Neural crest cell (in vitro differentiated cells): Measurements from ENCODE around the gene EIF6. TPM values are rescaled to one million over a fixed set of nuclear protein-coding genes. Genes with fewer than 3 reads are reported as not detected.

Experiments used
- DNase-seq: peaks from one replicate; pipeline ENCODE4 v3.0.0; 2021; ENCODE audit warnings: low read depth, mixed read lengths, low spot score
- H3K27ac Mint-ChIP-seq: one replicate; pipeline ENCODE4 v1.8.0; 2021; ENCODE audit warnings: mild to moderate bottlenecking, mixed read lengths; ENCODE audit not compliant: unreplicated experiment
- H3K27me3 Mint-ChIP-seq: 2 replicates; pipeline ENCODE4 v1.8.0; 2021; ENCODE audit warnings: low read depth, mild to moderate bottlenecking, mixed read lengths
- H3K36me3 Mint-ChIP-seq: 2 replicates; pipeline ENCODE4 v1.8.0; 2021; ENCODE audit warnings: low read depth, mild to moderate bottlenecking, mixed read lengths
- H3K4me1 Mint-ChIP-seq: 2 replicates; pipeline ENCODE4 v1.8.0; 2021; ENCODE audit warnings: mixed read lengths
- H3K4me3 Mint-ChIP-seq: one replicate; pipeline ENCODE4 v1.8.0; 2021; ENCODE audit warnings: mild to moderate bottlenecking, mixed read lengths
- H3K9me3 Mint-ChIP-seq: 2 replicates; pipeline ENCODE4 v1.8.0; 2021; ENCODE audit warnings: mixed read lengths
- total RNA-seq: library from RNA; stranded (reverse); gene quantifications from 2 replicates; pipeline ENCODE4 v1.2.1, GENCODE V29; 2021
- TF ChIP-seq, protein P1 (sequence below): fragments of 200-600 bp; sonication (generic); conservative IDR thresholded peaks from 2 replicates; pipeline ENCODE4 v1.5.0; 2021; ENCODE audit warnings: antibody characterized with exemption, mild to moderate bottlenecking

The EIF6 gene
- total RNA-seq, 1 donor from 2014 or later, result 112 TPM

- Mint-ChIP-seq H3K36me3 (no peaks in the 10 kb centered on the region), H3K27ac (peak within 1 kb of the TSS; percentile 12), H3K9me3 (no peaks in the 10 kb centered on the region), H3K4me1 (no peaks in the 10 kb centered on the region), H3K27me3 (peaks cover 6% of the 10 kb centered on the region), H3K4me3 (no peak within 1 kb of the TSS)
- no peak for DNase-seq
- TF ChIP-seq, protein P1, sequence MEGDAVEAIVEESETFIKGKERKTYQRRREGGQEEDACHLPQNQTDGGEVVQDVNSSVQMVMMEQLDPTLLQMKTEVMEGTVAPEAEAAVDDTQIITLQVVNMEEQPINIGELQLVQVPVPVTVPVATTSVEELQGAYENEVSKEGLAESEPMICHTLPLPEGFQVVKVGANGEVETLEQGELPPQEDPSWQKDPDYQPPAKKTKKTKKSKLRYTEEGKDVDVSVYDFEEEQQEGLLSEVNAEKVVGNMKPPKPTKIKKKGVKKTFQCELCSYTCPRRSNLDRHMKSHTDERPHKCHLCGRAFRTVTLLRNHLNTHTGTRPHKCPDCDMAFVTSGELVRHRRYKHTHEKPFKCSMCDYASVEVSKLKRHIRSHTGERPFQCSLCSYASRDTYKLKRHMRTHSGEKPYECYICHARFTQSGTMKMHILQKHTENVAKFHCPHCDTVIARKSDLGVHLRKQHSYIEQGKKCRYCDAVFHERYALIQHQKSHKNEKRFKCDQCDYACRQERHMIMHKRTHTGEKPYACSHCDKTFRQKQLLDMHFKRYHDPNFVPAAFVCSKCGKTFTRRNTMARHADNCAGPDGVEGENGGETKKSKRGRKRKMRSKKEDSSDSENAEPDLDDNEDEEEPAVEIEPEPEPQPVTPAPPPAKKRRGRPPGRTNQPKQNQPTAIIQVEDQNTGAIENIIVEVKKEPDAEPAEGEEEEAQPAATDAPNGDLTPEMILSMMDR, result no peak
Measured at GRCh38 chr20:35291654-35292503, 7.3 kb upstream of the EIF6 start, which contains the start of gene FAM83C. TSS of gene FAM83C (minus strand) at chr20:35292425. CDS start at chr20:35292304, 121 bp downstream.

DNA sequence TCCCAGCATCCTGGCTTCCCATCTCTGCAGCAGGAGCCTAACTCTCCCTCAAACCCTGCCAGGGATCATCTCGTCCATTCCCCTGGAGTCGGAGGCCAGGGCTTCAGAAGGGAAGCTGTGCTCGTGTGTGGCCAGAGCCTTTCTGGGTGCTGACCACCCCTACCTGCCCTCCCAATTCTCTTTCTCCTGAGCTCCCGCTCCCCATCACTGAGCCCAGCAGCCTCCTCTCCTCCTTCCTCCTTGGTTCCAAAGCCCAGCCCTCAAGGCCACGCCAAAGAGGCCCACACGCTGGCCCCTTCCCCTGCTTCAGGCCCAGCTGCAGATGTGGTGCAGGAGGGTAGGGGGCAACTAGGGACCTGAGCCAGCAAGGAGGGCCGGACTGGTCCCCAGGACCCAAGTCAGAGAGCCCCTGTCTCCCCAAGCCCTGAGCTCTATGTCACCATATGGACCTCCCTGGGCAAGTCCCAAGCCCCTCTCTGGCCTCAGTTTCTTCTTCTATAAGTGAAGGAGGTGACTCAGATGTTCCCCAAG, 6.4 kb upstream of the EIF6 start:
- Mint-ChIP-seq H3K36me3 (no peaks in the 10 kb centered on the region), H3K4me3 (no peak overlapping the region), H3K27me3 (peaks cover 6% of the 10 kb centered on the region), H3K9me3 (no peaks in the 10 kb centered on the region), H3K27ac (no peak overlapping the region), H3K4me1 (peaks cover 2% of the 10 kb centered on the region)
- TF ChIP-seq, protein P1, result no peak
- DNase-seq, result no peak

- no peak for DNase-seq
- TF ChIP-seq, protein P1, result no peak
- Mint-ChIP-seq H3K9me3 (no peaks in the 10 kb centered on the region), H3K4me1 (peaks cover 8% of the 10 kb centered on the region), H3K27me3 (peaks cover 2% of the 10 kb centered on the region), H3K36me3 (no peaks in the 10 kb centered on the region), H3K27ac (no peak overlapping the region), H3K4me3 (peak overlapping the region; percentile 59)
Measured at GRCh38 chr20:35290186-35290886, 5.8 kb upstream of the EIF6 start.

- TF ChIP-seq, protein P1, result no peak
- Mint-ChIP-seq H3K27ac (no peak overlapping the region), H3K9me3 (no peaks in the 10 kb centered on the region), H3K27me3 (no peaks in the 10 kb centered on the region), H3K4me1 (peaks cover 20% of the 10 kb centered on the region), H3K36me3 (no peaks in the 10 kb centered on the region), H3K4me3 (no peak overlapping the region)
- DNase-seq, result no peak
Measured at GRCh38 chr20:35288325-35289060, 3.9 kb upstream of the EIF6 start.
